A549 (cell line): Measurements from ENCODE around the gene RASL11B. TPM values are rescaled to one million over a fixed set of nuclear protein-coding genes. Genes with fewer than 3 reads are reported as not detected.

Experiments
- ATAC-seq, 2 experiments: fragments of 200-7000 bp in 1 of 2; fragments of >200 bp in 1 of 2; cut with Nextera tagmentation in 1 of 2; cut with Tn5 transposase in 1 of 2; 3 replicates each; pipeline versions ENCODE4 v1.8.0 to v1.9.1; 2018 to 2020; ENCODE audit warnings: mild to moderate bottlenecking in 1 of 2, moderate library complexity in 1 of 2
- CTCF ChIA-PET: fragments of 300-600 bp; sonication (Branson Sonifier 250); formaldehyde crosslinking; extraction: SDS; loops from one replicate; lab custom pipeline; 2021; ENCODE audit warnings: antibody characterized with exemption, inconsistent platforms; lab: Yijun Ruan, JAX
- POLR2A ChIA-PET: fragments of 350-600 bp; formaldehyde crosslinking; extraction: SDS; loops from one replicate; lab custom pipeline; 2021; ENCODE audit warnings: antibody characterized with exemption, inconsistent platforms; lab: Yijun Ruan, JAX
- DNase-seq, 2 experiments: peaks; one replicate each; pipeline versions ENCODE4 v3.0.0 to v3.0.0-alpha.2; 2011 to 2016; ENCODE audit warnings: low read depth in 1 of 2, low spot score in 1 of 2
- FAIRE-seq: peaks from 2 replicates; lab custom pipeline; 2011; peaks lifted over from hg19 to GRCh38; lab: Jason Lieb, UNC
- H3K27ac ChIP-seq, 2 experiments: fragments of >200 bp; sonication (Bioruptor Twin); formaldehyde crosslinking; 3 replicates each; pipeline ENCODE4 v1.5.1; 2016 to 2017
- H3K4me1 ChIP-seq: fragments of >200 bp; sonication (Bioruptor Twin); formaldehyde crosslinking; 3 replicates; pipeline ENCODE4 v1.6.1; 2016
- H3K4me2 ChIP-seq: fragments of >200 bp; sonication (Bioruptor Twin); formaldehyde crosslinking; 3 replicates; pipeline ENCODE4 v1.6.1; 2016
- H3K4me3 ChIP-seq: fragments of >200 bp; sonication (Bioruptor Twin); formaldehyde crosslinking; 3 replicates; pipeline ENCODE4 v1.5.1; 2016
- H3K9me3 ChIP-seq: fragments of >200 bp; sonication (Bioruptor Twin); formaldehyde crosslinking; 3 replicates; pipeline ENCODE4 v1.6.1; 2016
- CBX2 ChIP-seq: fragments of 200-600 bp; sonication (generic); IDR thresholded peaks from 2 replicates; pipeline ENCODE4 v1.6.1; 2016; ENCODE audit warnings: low read depth, mild to moderate bottlenecking, borderline replicate concordance
- CBX8 ChIP-seq: fragments of 200-600 bp; sonication (generic); IDR thresholded peaks from 2 replicates; pipeline ENCODE4 v1.6.1; 2016
- FOSB ChIP-seq: fragments of 250-450 bp; sonication (Bioruptor Pico); IDR thresholded peaks from 2 replicates; pipeline ENCODE4 v1.5.0; 2020; ENCODE audit warnings: mild to moderate bottlenecking, moderate library complexity
- FOSL2 ChIP-seq, 2 experiments: fragments of 450-650 bp in 1 of 2; fragments of >200 bp in 1 of 2; sonication (Bioruptor Twin) in 1 of 2; formaldehyde crosslinking; IDR thresholded peaks; 2 replicates each; pipeline versions ENCODE4 v1.5.0 to v1.6.1; 2016 to 2020; ENCODE audit warnings: mild to moderate bottlenecking in 1 of 2, moderate library complexity in 1 of 2
- GATA3 ChIP-seq: IDR thresholded peaks from 2 replicates; pipeline ENCODE4 v1.6.1; 2012; ENCODE audit warnings: borderline replicate concordance
- HDAC2 ChIP-seq: fragments of 200-600 bp; sonication (generic); IDR thresholded peaks from 2 replicates; pipeline ENCODE4 v1.6.1; 2016
- HEYL ChIP-seq: fragments of 250-450 bp; sonication (Bioruptor Pico); IDR thresholded peaks from 2 replicates; pipeline ENCODE4 v1.8.0; 2021; ENCODE audit warnings: mild to moderate bottlenecking, moderate library complexity
- HOXB13 ChIP-seq: fragments of 250-450 bp; sonication (Bioruptor Pico); IDR thresholded peaks from 2 replicates; pipeline ENCODE4 v1.5.0; 2020; ENCODE audit warnings: low read depth, mild to moderate bottlenecking, moderate library complexity
- HOXB5 ChIP-seq: fragments of 250-450 bp; sonication (Bioruptor Pico); IDR thresholded peaks from 2 replicates; pipeline ENCODE4 v1.5.0; 2020; ENCODE audit warnings: mild to moderate bottlenecking, moderate library complexity
- KDM5A ChIP-seq: fragments of 200-600 bp; sonication (generic); IDR thresholded peaks from 2 replicates; pipeline ENCODE4 v1.6.1; 2016; ENCODE audit warnings: antibody characterized with exemption, mild to moderate bottlenecking
- MAFK ChIP-seq: fragments of 450-650 bp; IDR thresholded peaks from 2 replicates; pipeline ENCODE4 v1.6.1; 2014; ENCODE audit not compliant: partially characterized antibody
- MAX ChIP-seq: IDR thresholded peaks from 2 replicates; pipeline ENCODE4 v1.6.1; 2012
- MYC ChIP-seq: IDR thresholded peaks from 2 replicates; pipeline ENCODE4 v1.6.1; 2012; ENCODE audit warnings: mild to moderate bottlenecking, inconsistent platforms, low read length, improper control_type of control experiment, borderline replicate concordance
- NFE2L2 ChIP-seq: fragments of 150-350 bp; conservative IDR thresholded peaks from 2 replicates; pipeline ENCODE4 v1.6.1; 2014; ENCODE audit warnings: low read length
- NR3C1 ChIP-seq: fragments of >200 bp; sonication (Bioruptor Twin); formaldehyde crosslinking; IDR thresholded peaks from 3 replicates; pipeline ENCODE4 v1.6.1; 2017
- POLR2A ChIP-seq: IDR thresholded peaks from 2 replicates; pipeline ENCODE4 v1.6.1; 2012; ENCODE audit warnings: mild to moderate bottlenecking, low read length
- RCOR1 ChIP-seq: fragments of 150-350 bp; IDR thresholded peaks from 2 replicates; pipeline ENCODE4 v1.6.1; 2014; ENCODE audit warnings: antibody characterized with exemption, low read length, low read depth
- RNF2 ChIP-seq: fragments of 200-600 bp; sonication (generic); IDR thresholded peaks from 2 replicates; pipeline ENCODE4 v1.6.1; 2016; ENCODE audit warnings: low read depth, mild to moderate bottlenecking, antibody characterized with exemption, moderate library complexity, borderline replicate concordance
- ZC3H11A ChIP-seq: fragments of 450-650 bp; IDR thresholded peaks from 2 replicates; pipeline ENCODE4 v1.6.1; 2014; ENCODE audit warnings: antibody characterized with exemption, mild to moderate bottlenecking
- ZFP36 ChIP-seq: fragments of 450-650 bp; IDR thresholded peaks from 2 replicates; pipeline ENCODE4 v1.6.1; 2014; ENCODE audit warnings: borderline replicate concordance; ENCODE audit not compliant: partially characterized antibody
- ZSCAN20 ChIP-seq: fragments of 250-450 bp; sonication (Bioruptor Pico); IDR thresholded peaks from 2 replicates; pipeline ENCODE4 v1.8.0; 2022; ENCODE audit warnings: mild to moderate bottlenecking, moderate library complexity
- WGBS: methylation state at CpG from one replicate; pipeline ENCODE4 v1.1.6; 2017; ENCODE audit errors: missing lambda C conversion rate; 5-methylcytosine and 5-hydroxymethylcytosine counted together
- polyA plus RNA-seq, 4 experiments: library from polyadenylated mRNA; depleted of rRNA in 3 of 4; stranded (reverse); fragments of >200 nt; fragmentation: RNase III in 1 of 4; extraction: RNeasy Plus Mini Kit Qiagen cat#74134 plus additional on column Dnase treatment in 1 of 4; gene quantifications; 2 replicates in 3 of 4; 3 replicates in 1 of 4; pipeline ENCODE4 v1.2.3, GENCODE V29; 2011 to 2017
- TF ChIP-seq, protein P1 (sequence below): fragments of 200-600 bp; sonication (generic); IDR thresholded peaks from 2 replicates; pipeline ENCODE4 v1.6.1; 2016; ENCODE audit warnings: antibody characterized with exemption, mild to moderate bottlenecking, moderate library complexity
- TF ChIP-seq, protein P2 (sequence below): IDR thresholded peaks from 2 replicates; pipeline ENCODE4 v1.6.1; 2012; ENCODE audit warnings: low read depth, borderline replicate concordance
- TF ChIP-seq, protein P3 (sequence below): fragments of >200 bp; sonication (Bioruptor Twin); formaldehyde crosslinking; IDR thresholded peaks from 2 replicates; pipeline ENCODE4 v1.6.1; 2016
- TF ChIP-seq, protein P4 (sequence below): fragments of 150-350 bp; IDR thresholded peaks from 2 replicates; pipeline ENCODE4 v1.6.1; 2014; ENCODE audit warnings: low read depth, mild to moderate bottlenecking, low read length

Gene RASL11B
- polyA plus RNA-seq, 2 of the 4 experiments (the other 2 are of a cell fraction) = 0.04 to 0.05 TPM

DNA sequence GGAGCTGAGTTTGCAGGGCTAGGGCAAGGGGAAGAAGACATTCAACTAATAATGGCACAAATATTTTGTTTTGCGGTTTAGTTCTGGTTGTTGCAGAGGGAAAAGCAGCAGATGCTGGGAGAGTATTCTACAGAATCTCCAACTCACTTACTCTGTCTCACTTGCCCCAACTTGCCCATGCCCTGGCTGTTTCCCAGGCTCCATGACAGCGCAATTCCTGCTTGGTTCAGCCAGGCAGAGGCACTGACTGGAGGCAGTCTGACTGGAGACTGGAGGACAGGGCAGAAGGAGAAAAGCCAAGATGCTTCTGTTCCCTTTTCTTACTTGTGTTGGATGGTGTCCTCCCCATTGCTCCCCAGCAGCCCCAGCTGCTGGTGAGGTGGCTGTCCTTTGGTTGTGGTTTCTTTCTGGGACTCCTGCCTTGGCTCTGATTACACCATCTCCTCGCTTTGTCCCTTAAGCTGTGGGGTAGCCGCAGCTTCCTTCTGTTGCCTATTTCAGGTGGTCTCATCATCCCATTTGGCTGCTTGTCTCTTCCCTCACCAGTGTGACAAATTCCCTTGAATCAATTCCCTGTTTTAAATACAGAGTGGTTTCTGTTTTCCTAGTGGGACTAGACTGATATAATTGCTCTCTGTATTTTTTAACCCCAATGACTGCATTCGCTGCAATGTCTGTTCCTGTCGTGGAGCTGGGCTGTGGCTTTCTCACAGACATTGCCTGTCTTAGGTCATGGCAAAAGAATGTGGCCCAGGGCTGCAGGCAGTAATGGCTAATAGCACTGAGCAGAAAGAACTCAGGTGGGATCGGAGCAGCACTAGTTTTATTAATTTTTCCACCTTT, 24.2 kb upstream of the RASL11B start:
- H3K4me2 ChIP-seq = no peak overlapping the region
- CTCF ChIA-PET = no interaction called here
- no peak for FAIRE-seq
- POLR2A ChIA-PET = no interaction called here
- WGBS = 46% methylated on average over 6 of the region's 7 CpGs
- no peak overlapping the region for H3K27ac ChIP-seq
- no peaks in the 10 kb centered on the region for H3K9me3 ChIP-seq
- TF ChIP-seq CBX8 = no peak
- no peak for TF ChIP-seq RCOR1
- TF ChIP-seq NFE2L2 = no peak
- no peak for TF ChIP-seq MAX
- no peak for TF ChIP-seq NR3C1
- no peak for TF ChIP-seq ZFP36
- TF ChIP-seq HEYL = no peak
- TF ChIP-seq, protein P1, sequence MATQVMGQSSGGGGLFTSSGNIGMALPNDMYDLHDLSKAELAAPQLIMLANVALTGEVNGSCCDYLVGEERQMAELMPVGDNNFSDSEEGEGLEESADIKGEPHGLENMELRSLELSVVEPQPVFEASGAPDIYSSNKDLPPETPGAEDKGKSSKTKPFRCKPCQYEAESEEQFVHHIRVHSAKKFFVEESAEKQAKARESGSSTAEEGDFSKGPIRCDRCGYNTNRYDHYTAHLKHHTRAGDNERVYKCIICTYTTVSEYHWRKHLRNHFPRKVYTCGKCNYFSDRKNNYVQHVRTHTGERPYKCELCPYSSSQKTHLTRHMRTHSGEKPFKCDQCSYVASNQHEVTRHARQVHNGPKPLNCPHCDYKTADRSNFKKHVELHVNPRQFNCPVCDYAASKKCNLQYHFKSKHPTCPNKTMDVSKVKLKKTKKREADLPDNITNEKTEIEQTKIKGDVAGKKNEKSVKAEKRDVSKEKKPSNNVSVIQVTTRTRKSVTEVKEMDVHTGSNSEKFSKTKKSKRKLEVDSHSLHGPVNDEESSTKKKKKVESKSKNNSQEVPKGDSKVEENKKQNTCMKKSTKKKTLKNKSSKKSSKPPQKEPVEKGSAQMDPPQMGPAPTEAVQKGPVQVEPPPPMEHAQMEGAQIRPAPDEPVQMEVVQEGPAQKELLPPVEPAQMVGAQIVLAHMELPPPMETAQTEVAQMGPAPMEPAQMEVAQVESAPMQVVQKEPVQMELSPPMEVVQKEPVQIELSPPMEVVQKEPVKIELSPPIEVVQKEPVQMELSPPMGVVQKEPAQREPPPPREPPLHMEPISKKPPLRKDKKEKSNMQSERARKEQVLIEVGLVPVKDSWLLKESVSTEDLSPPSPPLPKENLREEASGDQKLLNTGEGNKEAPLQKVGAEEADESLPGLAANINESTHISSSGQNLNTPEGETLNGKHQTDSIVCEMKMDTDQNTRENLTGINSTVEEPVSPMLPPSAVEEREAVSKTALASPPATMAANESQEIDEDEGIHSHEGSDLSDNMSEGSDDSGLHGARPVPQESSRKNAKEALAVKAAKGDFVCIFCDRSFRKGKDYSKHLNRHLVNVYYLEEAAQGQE = no peak
- TF ChIP-seq, protein P2, sequence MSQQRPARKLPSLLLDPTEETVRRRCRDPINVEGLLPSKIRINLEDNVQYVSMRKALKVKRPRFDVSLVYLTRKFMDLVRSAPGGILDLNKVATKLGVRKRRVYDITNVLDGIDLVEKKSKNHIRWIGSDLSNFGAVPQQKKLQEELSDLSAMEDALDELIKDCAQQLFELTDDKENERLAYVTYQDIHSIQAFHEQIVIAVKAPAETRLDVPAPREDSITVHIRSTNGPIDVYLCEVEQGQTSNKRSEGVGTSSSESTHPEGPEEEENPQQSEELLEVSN = no peak
- no peak for TF ChIP-seq POLR2A
- TF ChIP-seq GATA3 = no peak
- TF ChIP-seq, protein P3, sequence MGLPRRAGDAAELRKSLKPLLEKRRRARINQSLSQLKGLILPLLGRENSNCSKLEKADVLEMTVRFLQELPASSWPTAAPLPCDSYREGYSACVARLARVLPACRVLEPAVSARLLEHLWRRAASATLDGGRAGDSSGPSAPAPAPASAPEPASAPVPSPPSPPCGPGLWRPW = no peak
- TF ChIP-seq, all 56 proteins: peak for 0
- Histone ChIP-seq H3K4me3 (no peak overlapping the region), H3K4me1 (no peaks in the 10 kb centered on the region)
- no peak for DNase-seq
- no peak for ATAC-seq

GRCh38 chr4:52838729-52839586, 23.2 kb upstream of the RASL11B start:
- CTCF ChIA-PET = interaction anchor here (1.0 kb wide), 1 partner anchor 10 kb away, joined by 3 read pairs; no protein-coding TSS in a partner anchor
- POLR2A ChIA-PET = no interaction called here
- FAIRE-seq (no peak), ATAC-seq (no peak), DNase-seq (no peak)
- Histone ChIP-seq H3K4me3 (no peak overlapping the region), H3K9me3 (no peaks in the 10 kb centered on the region), H3K4me2 (no peak overlapping the region), H3K4me1 (no peaks in the 10 kb centered on the region), H3K27ac (no peak overlapping the region)
- WGBS = 67% methylated on average over 9 of the region's 10 CpGs
- TF ChIP-seq MAFK (peak; percentile 29), ZSCAN20 (CRISPR knock-in tag) (no peak)

DNA sequence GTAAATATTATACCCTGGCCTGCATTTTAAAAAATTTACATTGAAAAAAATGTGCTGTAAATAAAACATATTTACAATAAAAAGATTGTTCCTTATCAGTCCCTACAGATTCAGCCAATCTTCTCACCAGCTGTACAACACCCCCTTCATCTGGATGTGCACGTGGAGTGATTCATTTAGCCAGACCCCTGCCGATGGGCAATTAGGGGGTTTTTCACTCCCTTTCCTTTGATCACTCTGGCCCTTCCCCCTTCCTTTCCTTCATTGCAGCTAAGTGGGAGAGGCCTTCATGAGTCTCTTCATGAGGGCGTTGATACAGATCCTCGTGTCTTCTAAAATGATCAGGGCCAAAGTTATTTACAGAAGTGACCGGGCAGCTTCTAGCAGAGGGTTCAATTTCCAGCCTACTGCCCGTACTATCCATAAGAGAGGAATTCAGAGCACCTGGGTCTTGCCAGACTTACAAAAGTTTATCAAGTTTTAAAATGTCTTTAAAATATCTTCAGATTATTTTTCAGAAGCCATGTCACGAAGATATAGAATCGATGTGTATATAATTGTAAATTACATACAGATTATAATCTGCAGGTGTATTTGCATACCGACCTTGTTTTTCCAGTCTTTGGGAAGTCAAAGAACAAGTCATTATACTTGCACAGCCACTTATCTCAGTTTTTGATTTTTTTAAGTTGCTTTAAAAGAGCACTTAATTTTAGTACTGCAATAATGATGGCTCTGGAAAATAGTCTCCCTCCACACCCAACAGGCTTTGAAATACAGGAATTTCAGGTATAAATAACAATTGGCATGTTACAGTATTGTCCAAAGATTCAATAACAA, 21.4 kb upstream of the RASL11B start:
- DNase-seq = no peak
- no peak for ATAC-seq
- ChIA-PET CTCF (no interaction called here), POLR2A (no interaction called here)
- Histone ChIP-seq H3K9me3 (no peaks in the 10 kb centered on the region), H3K27ac (no peak overlapping the region), H3K4me1 (no peaks in the 10 kb centered on the region), H3K4me2 (no peak overlapping the region), H3K4me3 (no peak overlapping the region)
- 55% methylated on average over 9 of the region's 9 CpGs for WGBS
- FAIRE-seq = no peak
- TF ChIP-seq HDAC2 = no peak
- TF ChIP-seq ZSCAN20 (CRISPR knock-in tag) = no peak
- no peak for TF ChIP-seq KDM5A
- TF ChIP-seq ZC3H11A = no peak
- no peak for TF ChIP-seq FOSL2 (IDR thresholded peaks at IDR 0.05)
- no peak for TF ChIP-seq FOSL2 (CRISPR knock-in tag; IDR thresholded peaks at IDR 0.05)
- TF ChIP-seq GATA3 = no peak
- TF ChIP-seq HOXB13 (CRISPR knock-in tag) = no peak
- TF ChIP-seq, protein P4, sequence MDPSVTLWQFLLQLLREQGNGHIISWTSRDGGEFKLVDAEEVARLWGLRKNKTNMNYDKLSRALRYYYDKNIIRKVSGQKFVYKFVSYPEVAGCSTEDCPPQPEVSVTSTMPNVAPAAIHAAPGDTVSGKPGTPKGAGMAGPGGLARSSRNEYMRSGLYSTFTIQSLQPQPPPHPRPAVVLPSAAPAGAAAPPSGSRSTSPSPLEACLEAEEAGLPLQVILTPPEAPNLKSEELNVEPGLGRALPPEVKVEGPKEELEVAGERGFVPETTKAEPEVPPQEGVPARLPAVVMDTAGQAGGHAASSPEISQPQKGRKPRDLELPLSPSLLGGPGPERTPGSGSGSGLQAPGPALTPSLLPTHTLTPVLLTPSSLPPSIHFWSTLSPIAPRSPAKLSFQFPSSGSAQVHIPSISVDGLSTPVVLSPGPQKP = no peak
- TF ChIP-seq HOXB5 = no peak
- no peak for TF ChIP-seq FOSB (CRISPR knock-in tag)
- no peak for TF ChIP-seq CBX2
- no peak for TF ChIP-seq MYC
- TF ChIP-seq RNF2 = no peak
